T-helper 9 cell (primary cell): ENCODE results near the gene NSD1.
"Not testable (repeated sequence)": the region's sequence is repeated elsewhere in the genome, so short reads cannot be mapped to it uniquely, and the experiment has no call there.

Experiments
- DNase-seq: peaks from one replicate; pipeline ENCODE4 v3.0.0-alpha.2; 2020

Gene NSD1

DNA sequence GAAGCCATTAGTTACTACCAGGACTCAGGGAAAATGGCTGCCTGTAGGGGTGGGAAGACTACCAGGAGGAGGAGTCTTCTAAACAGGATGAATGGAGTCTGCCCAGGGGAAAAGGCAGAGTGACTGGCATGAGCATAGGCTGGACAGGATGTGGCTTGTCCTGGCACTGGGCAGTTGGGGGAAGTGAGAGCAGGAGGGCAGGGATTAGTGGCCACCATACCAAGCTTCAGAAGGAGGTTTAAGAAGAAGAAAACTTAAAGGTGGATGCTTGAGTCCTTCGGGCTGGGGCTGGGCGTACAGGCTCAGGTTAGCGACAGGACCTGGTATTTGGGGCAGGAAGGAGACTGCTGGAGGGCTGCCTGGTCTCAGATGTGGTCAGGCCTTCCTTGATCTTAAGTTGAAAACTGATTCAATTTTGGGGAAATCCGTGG is 5.0 kb upstream of the NSD1 start:
- no peak for DNase-seq

- no peak for DNase-seq
Observed at GRCh38 chr5:177130211-177131018, 3.2 kb upstream of the NSD1 start.

DNA sequence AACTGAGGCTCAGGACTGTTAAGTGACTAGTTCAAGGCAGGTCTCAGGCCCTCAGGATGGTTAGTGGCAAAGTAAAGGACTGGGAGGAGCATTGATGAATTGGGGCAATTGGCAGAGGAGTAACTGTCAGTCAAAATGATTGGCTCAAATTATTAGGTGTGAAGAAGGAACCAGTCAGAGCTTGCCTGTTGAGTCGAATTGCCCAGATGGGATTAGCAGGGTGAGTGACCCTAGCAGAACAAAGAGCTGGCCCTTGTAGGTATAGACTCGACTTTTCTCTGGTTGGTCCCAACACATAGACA is 2.6 kb upstream of the NSD1 start:
- no peak for DNase-seq

DNA sequence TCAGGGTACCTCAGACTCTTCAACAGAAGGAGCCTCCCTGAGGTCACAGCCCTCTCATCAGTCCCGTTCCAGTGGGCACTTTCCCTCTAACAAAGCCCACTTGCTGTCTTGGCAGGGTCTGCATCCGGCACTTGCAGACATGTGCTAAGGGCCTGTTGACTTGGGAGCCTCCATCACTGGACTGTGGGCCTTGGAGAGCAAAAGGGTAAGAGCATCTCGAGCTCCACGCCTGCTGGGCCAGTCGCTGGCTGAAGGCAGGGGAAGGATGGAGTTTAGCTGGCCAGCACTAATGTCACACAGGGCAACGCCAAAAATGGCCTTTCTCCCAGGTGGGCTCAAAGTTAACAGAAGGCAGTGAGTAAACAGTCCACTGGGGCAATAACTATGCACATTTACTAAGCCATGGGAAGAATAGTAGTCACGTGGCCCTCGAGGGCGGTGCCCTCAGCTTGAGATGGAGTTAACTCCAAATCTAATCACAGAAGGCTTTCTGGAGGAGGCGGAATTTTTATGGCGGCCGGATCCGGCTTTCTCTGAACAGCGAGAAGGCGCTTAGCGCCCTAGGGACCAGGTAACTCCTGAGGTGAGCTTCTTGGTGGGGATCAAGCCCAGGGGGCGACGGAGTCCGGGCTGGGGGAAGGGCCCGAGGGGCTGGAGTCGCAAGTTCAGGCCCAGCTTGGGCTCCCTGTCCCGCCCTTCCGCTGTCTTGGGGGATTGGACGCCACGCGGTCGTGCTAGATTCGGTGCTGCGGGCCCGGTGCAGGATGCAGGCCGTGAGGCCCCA is 2.0 kb upstream of the NSD1 start:
- DNase-seq = no peak

GRCh38 chr5:177132136-177133095 is 1.2 kb upstream of the NSD1 start:
- peak; percentile 36 for DNase-seq

- DNase-seq = peak; percentile 34
Observed at GRCh38 chr5:177133853-177134696, 502 bp downstream of the NSD1 start.

- DNase-seq = no peak
Observed at GRCh38 chr5:177134697-177135225, 1.2 kb downstream of the NSD1 start.

- no peak for DNase-seq
Observed at GRCh38 chr5:177140312-177140711, 6.7 kb downstream of the NSD1 start.

DNA sequence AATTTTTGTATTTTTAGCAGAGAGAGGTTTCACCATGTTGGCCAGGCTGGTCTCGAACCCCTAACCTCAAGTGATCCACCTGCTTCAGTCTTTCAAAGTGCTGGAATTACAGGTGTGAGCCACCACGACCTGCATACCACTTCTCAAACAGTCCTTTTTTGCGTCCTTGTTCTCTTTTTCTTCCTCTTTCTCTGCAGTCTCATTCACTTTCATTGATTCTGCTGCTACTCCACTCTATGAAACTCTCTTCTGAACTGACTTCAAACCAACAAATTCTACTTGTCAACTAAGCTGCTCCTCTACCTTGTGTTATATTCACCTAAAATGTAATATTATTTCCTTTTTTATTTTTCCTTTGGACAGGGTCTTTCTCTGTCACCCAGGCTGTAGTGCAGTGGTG is 7.9 kb downstream of the NSD1 start:
- DNase-seq = no peak

- no peak for DNase-seq
Observed at GRCh38 chr5:177142098-177142611, 8.6 kb downstream of the NSD1 start.

DNA sequence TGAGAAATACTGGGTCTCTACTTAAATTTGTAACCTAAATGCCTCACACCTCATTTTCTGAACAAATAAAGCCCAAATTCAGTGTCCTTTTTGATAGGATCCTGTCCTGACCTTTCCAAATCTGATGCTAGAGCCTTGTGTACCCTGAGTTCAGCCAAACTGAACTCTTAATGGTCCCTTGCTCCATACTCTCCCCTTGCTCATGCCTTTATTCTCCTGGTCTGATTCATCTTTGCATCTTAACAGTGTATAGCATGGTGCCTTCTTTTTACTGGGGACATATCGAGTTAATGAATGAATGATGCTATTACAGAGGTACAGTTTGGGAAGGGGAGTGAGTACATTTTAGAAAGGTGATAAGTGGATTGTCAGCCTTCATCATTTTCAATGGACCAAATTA is 9.2 kb downstream of the NSD1 start:
- DNase-seq = no peak

DNA sequence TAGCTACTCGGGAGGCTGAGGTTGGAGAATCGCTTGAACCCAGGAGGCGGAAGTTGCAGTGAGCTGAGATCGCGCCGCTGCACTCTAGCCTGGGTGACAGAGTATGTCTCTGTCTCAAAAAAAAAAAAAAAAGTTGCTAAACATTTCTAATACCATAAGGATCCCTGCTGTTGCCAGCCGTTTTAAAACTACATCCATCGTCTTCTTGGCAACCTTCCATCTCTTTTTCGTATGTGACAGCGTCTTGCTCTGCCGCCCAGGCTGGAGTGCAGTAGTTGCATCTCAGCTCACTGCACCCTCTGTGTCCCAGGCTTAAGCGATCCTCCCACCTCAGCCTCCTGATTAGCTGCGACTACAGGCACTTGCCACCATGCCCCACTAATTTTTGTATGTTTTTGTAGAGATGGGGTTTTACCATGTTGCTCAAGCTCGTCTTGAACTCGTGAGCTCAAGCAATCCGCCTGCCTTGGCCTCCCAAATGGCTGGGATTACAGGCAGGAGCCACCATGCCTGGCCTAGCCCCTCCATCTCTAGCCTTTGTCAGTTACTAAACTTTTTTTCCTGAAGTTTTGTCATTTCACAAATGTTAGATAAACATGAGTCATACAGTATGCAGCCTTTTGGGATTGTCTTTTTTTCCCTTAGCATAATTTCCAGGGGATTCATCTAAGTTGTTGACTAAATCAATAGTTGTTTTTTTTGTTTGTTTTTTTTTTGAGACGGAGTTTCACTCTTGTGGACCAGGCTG is 13.5 kb downstream of the NSD1 start:
- DNase-seq = no peak

GRCh38 chr5:177150061-177150460 is 16.5 kb downstream of the NSD1 start:
- not testable (repeated sequence) for DNase-seq

- DNase-seq = no peak
Observed at GRCh38 chr5:177154003-177154643, 20.6 kb downstream of the NSD1 start.

GRCh38 chr5:177162379-177162778 is 28.8 kb downstream of the NSD1 start:
- no peak for DNase-seq

DNA sequence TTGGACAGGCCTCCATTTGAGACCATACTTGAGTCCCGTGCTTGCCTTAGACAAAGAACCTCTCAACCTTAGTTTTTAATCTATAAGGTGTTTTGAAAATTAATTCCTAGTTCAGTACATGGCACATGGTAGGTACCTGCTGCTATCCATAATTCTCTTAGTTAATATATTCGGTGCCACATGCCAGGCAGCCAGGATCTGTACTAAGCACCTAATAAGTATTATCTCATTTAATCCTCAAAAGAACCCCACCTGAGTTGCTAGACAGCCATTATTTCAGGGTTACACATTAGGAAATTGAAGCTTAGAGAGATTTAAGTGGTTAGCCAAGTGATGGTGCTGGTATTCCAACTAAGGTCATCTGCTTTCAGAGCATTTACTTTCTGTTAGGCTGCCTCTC is 29.9 kb downstream of the NSD1 start:
- no peak for DNase-seq

DNA sequence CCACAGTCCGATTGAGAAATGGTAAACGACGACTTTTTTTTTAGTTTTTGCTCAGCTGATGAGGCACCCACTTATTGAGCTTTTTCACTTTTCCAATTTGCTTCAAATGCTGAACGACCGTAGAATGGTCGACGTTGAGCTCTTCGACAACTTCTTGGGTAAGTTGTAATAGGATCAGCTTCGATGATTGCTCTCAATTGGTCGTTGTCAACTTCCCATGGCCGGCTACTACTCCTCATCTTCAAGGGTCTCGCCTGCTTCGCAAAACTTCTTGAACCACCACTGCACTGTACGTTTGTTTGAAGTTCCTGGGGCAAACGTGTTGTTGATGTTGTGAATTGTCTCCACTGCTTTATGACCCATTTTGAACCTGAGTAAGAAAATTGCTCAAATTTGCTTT is 35.7 kb downstream of the NSD1 start:
- DNase-seq = no peak

DNA sequence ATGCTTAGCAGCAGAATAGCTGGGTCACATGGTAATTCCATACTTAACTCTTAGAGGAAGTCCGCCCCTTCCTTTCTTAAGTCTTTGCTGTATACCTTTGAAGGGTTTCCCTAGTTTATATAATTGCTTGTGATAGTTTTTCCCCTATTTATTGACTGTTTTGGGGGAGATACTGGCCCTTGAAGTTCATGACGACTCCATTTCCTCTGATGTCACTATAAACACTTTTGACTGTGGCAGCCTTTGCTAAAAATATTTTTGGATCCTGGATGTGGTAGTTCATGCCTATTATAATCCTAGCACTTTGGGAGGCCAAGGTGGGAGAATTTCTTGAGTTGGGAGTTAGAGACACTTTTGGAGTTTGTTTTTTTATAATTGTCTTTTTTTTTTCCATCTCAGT is 38.4 kb downstream of the NSD1 start:
- DNase-seq = no peak

GRCh38 chr5:177175336-177175735 is 41.8 kb downstream of the NSD1 start:
- no peak for DNase-seq

DNA sequence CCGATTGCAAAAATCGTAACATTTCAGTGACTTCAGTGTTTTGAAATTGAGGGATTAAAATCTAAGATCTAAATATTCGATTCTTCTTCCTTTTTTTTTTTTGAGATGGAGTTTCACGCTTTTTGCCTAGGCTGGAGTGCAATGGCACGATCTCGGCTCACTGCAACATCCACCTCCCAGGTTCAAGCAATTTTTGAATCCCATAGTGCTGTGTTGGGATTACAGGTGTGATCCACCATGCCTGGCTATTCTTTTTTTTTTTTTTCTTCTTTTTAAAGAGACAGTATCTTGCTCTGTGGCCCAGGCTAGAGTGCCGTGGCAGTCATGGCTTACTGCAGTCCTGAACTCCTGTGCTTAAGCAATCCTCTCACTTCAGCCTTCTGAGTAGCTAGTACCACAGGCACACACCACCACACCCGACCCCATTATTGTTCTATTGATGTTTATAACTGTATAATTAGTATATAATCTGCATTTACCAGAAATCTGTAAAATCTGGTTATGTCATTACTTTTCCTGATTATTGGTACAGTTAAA is 42.7 kb downstream of the NSD1 start:
- no peak for DNase-seq
